Kidney epithelial cell (primary cell): Measurements from ENCODE around the gene PHF11. TPM values are rescaled to one million over a fixed set of nuclear protein-coding genes. Genes with fewer than 3 reads are reported as not detected.

Source experiments
- DNase-seq: peaks from one replicate; pipeline ENCODE4 v3.0.0-alpha.2; 2010; ENCODE audit warnings: low read depth
- H3K27me3 ChIP-seq: 2 replicates; pipeline ENCODE4 v1.6.0; 2011; ENCODE audit warnings: low read length; ENCODE audit not compliant: control insufficient read depth, insufficient read depth
- H3K36me3 ChIP-seq: 2 replicates; pipeline ENCODE4 v1.5.1; 2011; ENCODE audit warnings: low read length; ENCODE audit not compliant: control insufficient read depth, insufficient read depth
- H3K4me3 ChIP-seq: 2 replicates; pipeline ENCODE4 v1.5.1; 2011; ENCODE audit warnings: low read depth, mild to moderate bottlenecking, control low read depth, low read length
- CTCF ChIP-seq: IDR thresholded peaks from 2 replicates; pipeline ENCODE4 v1.5.1; 2011; ENCODE audit warnings: mild to moderate bottlenecking, moderate library complexity, low read length, control low read depth, inconsistent platforms; ENCODE audit not compliant: insufficient read depth, poor library complexity, severe bottlenecking
- total RNA-seq: library from RNA; depleted of rRNA; stranded (reverse); fragments of >200 nt; gene quantifications from 2 replicates; pipeline ENCODE4 v1.2.3, GENCODE V29; 2015

Gene PHF11
- total RNA-seq, 1 donor from 2014 or later: 24.9 TPM

- DNase-seq: no peak
Observed at GRCh38 chr13:49453465-49453864, 42.3 kb upstream of the PHF11 start.

GRCh38 chr13:49454388-49455006 is 41.3 kb upstream of the PHF11 start:
- Histone ChIP-seq H3K36me3 (no peaks in the 10 kb centered on the region), H3K27me3 (no peaks in the 10 kb centered on the region), H3K4me3 (no peak overlapping the region)
- TF ChIP-seq CTCF: no peak
- DNase-seq: no peak

More at GRCh38 chr13:49453465-49453864, 42.3 kb upstream of the PHF11 start:
- TF ChIP-seq CTCF: no peak
- no peaks in the 10 kb centered on the region for H3K36me3 ChIP-seq
- no peaks in the 10 kb centered on the region for H3K27me3 ChIP-seq
- H3K4me3 ChIP-seq: no peak overlapping the region

- no peak for TF ChIP-seq CTCF
- no peak for DNase-seq
- Histone ChIP-seq H3K27me3 (no peaks in the 10 kb centered on the region), H3K4me3 (no peak overlapping the region), H3K36me3 (no peaks in the 10 kb centered on the region)
Observed at GRCh38 chr13:49455007-49455398, 40.8 kb upstream of the PHF11 start.

GRCh38 chr13:49456156-49456555 is 39.6 kb upstream of the PHF11 start:
- DNase-seq: no peak
- Histone ChIP-seq H3K36me3 (no peaks in the 10 kb centered on the region), H3K27me3 (no peaks in the 10 kb centered on the region), H3K4me3 (no peak overlapping the region)
- no peak for TF ChIP-seq CTCF

- TF ChIP-seq CTCF: no peak
- no peak for DNase-seq
Observed at GRCh38 chr13:49457221-49457620, 38.5 kb upstream of the PHF11 start.

GRCh38 chr13:49459580-49459979 is 36.2 kb upstream of the PHF11 start:
- no peak for TF ChIP-seq CTCF
- Histone ChIP-seq H3K36me3 (no peaks in the 10 kb centered on the region), H3K4me3 (no peak overlapping the region), H3K27me3 (no peaks in the 10 kb centered on the region)
- DNase-seq: no peak

More at GRCh38 chr13:49457221-49457620, 38.5 kb upstream of the PHF11 start:
- Histone ChIP-seq H3K27me3 (no peaks in the 10 kb centered on the region), H3K4me3 (no peak overlapping the region), H3K36me3 (no peaks in the 10 kb centered on the region)
